ENCODE results near the gene SYCE3.
A peak's percentile ranks its signal among the peaks of the same experiment; 100 is the strongest.

Gene SYCE3

GRCh38 chr22:50604256-50605001, 41.7 kb upstream of the SYCE3 start:
- Mint-ChIP-seq H3K4me3 (no peak overlapping the region), H3K27ac (no peak overlapping the region), H3K4me1 (ENCODE audit: low read depth) (peaks cover 5% of the 10 kb centered on the region), H3K36me3 (ENCODE audit: low read depth) (peaks cover 1% of the 10 kb centered on the region), H3K9me3 (no peaks in the 10 kb centered on the region), H3K27me3 (ENCODE audit: low read depth) (peaks cover 38% of the 10 kb centered on the region)

- H3K4me1 Mint-ChIP-seq (ENCODE audit: low read depth) = peaks cover 5% of the 10 kb centered on the region
- H3K27me3 Mint-ChIP-seq (ENCODE audit: low read depth) = peaks cover 37% of the 10 kb centered on the region
- no peak overlapping the region for H3K4me3 Mint-ChIP-seq
- no peak overlapping the region for H3K27ac Mint-ChIP-seq
- peaks cover 1% of the 10 kb centered on the region for H3K36me3 Mint-ChIP-seq (ENCODE audit: low read depth)
- H3K9me3 Mint-ChIP-seq = no peaks in the 10 kb centered on the region
Observed at GRCh38 chr22:50603511-50604255, 41.0 kb upstream of the SYCE3 start.

GRCh38 chr22:50602338-50602700, 39.6 kb upstream of the SYCE3 start:
- peaks cover 1% of the 10 kb centered on the region for H3K36me3 Mint-ChIP-seq (ENCODE audit: low read depth)
- H3K27ac Mint-ChIP-seq = peak overlapping the region; percentile 23
- H3K27me3 Mint-ChIP-seq (ENCODE audit: low read depth) = peaks cover 44% of the 10 kb centered on the region
- no peaks in the 10 kb centered on the region for H3K9me3 Mint-ChIP-seq
- H3K4me3 Mint-ChIP-seq = peak overlapping the region; percentile 73
- peaks cover 5% of the 10 kb centered on the region for H3K4me1 Mint-ChIP-seq (ENCODE audit: low read depth)

GRCh38 chr22:50601669-50602337, 39.1 kb upstream of the SYCE3 start:
- H3K4me3 Mint-ChIP-seq = peak overlapping the region; percentile 73
- no peaks in the 10 kb centered on the region for H3K9me3 Mint-ChIP-seq
- H3K27ac Mint-ChIP-seq = peak overlapping the region; percentile 23
- H3K36me3 Mint-ChIP-seq (ENCODE audit: low read depth) = peaks cover 1% of the 10 kb centered on the region
- H3K27me3 Mint-ChIP-seq (ENCODE audit: low read depth) = peaks cover 48% of the 10 kb centered on the region
- peaks cover 5% of the 10 kb centered on the region for H3K4me1 Mint-ChIP-seq (ENCODE audit: low read depth)

- peaks cover 54% of the 10 kb centered on the region for H3K27me3 Mint-ChIP-seq (ENCODE audit: low read depth)
Observed at GRCh38 chr22:50600967-50601668, 38.4 kb upstream of the SYCE3 start.

GRCh38 chr22:50600538-50600937, 37.8 kb upstream of the SYCE3 start, which contains the start of gene MAPK8IP2:
TSS of gene MAPK8IP2 (plus strand) at chr22:50600793. CDS start at chr22:50600819, 26 bp downstream.
- Mint-ChIP-seq H3K36me3 (ENCODE audit: low read depth) (peaks cover 1% of the 10 kb centered on the region), H3K4me3 (peak within 1 kb of the TSS; percentile 73), H3K27me3 (ENCODE audit: low read depth) (peaks cover 54% of the 10 kb centered on the region), H3K9me3 (no peaks in the 10 kb centered on the region), H3K27ac (no peak within 1 kb of the TSS), H3K4me1 (ENCODE audit: low read depth) (peaks cover 5% of the 10 kb centered on the region)

More at GRCh38 chr22:50600967-50601668, 38.4 kb upstream of the SYCE3 start:
- H3K36me3 Mint-ChIP-seq (ENCODE audit: low read depth) = peaks cover 1% of the 10 kb centered on the region
- no peaks in the 10 kb centered on the region for H3K9me3 Mint-ChIP-seq
- peak overlapping the region; percentile 73 for H3K4me3 Mint-ChIP-seq
- H3K4me1 Mint-ChIP-seq (ENCODE audit: low read depth) = peaks cover 5% of the 10 kb centered on the region
- no peak overlapping the region for H3K27ac Mint-ChIP-seq

- Mint-ChIP-seq H3K9me3 (no peaks in the 10 kb centered on the region), H3K27me3 (ENCODE audit: low read depth) (peaks cover 51% of the 10 kb centered on the region), H3K4me1 (ENCODE audit: low read depth) (peaks cover 5% of the 10 kb centered on the region), H3K36me3 (ENCODE audit: low read depth) (peaks cover 1% of the 10 kb centered on the region), H3K4me3 (peak overlapping the region; percentile 44), H3K27ac (no peak overlapping the region)
Observed at GRCh38 chr22:50599816-50600455, 37.2 kb upstream of the SYCE3 start.

GRCh38 chr22:50597097-50597496, 34.4 kb upstream of the SYCE3 start:
- peaks cover 5% of the 10 kb centered on the region for H3K4me1 Mint-ChIP-seq (ENCODE audit: low read depth)
- no peak overlapping the region for H3K27ac Mint-ChIP-seq
- peaks cover 1% of the 10 kb centered on the region for H3K36me3 Mint-ChIP-seq (ENCODE audit: low read depth)
- no peaks in the 10 kb centered on the region for H3K9me3 Mint-ChIP-seq
- peaks cover 36% of the 10 kb centered on the region for H3K27me3 Mint-ChIP-seq (ENCODE audit: low read depth)
- no peak overlapping the region for H3K4me3 Mint-ChIP-seq

- peaks cover 3% of the 10 kb centered on the region for H3K4me1 Mint-ChIP-seq (ENCODE audit: low read depth)
- H3K27me3 Mint-ChIP-seq (ENCODE audit: low read depth) = peaks cover 39% of the 10 kb centered on the region
- H3K4me3 Mint-ChIP-seq = no peak overlapping the region
- H3K27ac Mint-ChIP-seq = no peak overlapping the region
- no peaks in the 10 kb centered on the region for H3K9me3 Mint-ChIP-seq
- H3K36me3 Mint-ChIP-seq (ENCODE audit: low read depth) = no peaks in the 10 kb centered on the region
Observed at GRCh38 chr22:50595189-50595588, 32.5 kb upstream of the SYCE3 start.

GRCh38 chr22:50587407-50587806, 24.7 kb upstream of the SYCE3 start:
- Mint-ChIP-seq H3K9me3 (no peaks in the 10 kb centered on the region), H3K27me3 (ENCODE audit: low read depth) (peaks cover 18% of the 10 kb centered on the region), H3K36me3 (ENCODE audit: low read depth) (no peaks in the 10 kb centered on the region), H3K27ac (no peak overlapping the region), H3K4me3 (no peak overlapping the region), H3K4me1 (ENCODE audit: low read depth) (peaks cover 5% of the 10 kb centered on the region)

GRCh38 chr22:50586416-50586815, 23.7 kb upstream of the SYCE3 start:
- no peak overlapping the region for H3K27ac Mint-ChIP-seq
- peaks cover 5% of the 10 kb centered on the region for H3K4me1 Mint-ChIP-seq (ENCODE audit: low read depth)
- no peaks in the 10 kb centered on the region for H3K9me3 Mint-ChIP-seq
- no peaks in the 10 kb centered on the region for H3K36me3 Mint-ChIP-seq (ENCODE audit: low read depth)
- H3K27me3 Mint-ChIP-seq (ENCODE audit: low read depth) = peaks cover 18% of the 10 kb centered on the region
- H3K4me3 Mint-ChIP-seq = no peak overlapping the region

- Mint-ChIP-seq H3K27me3 (ENCODE audit: low read depth) (peaks cover 13% of the 10 kb centered on the region), H3K4me1 (ENCODE audit: low read depth) (peaks cover 5% of the 10 kb centered on the region), H3K4me3 (no peak overlapping the region), H3K27ac (no peak overlapping the region), H3K9me3 (no peaks in the 10 kb centered on the region), H3K36me3 (ENCODE audit: low read depth) (no peaks in the 10 kb centered on the region)
Observed at GRCh38 chr22:50585781-50586180, 23.1 kb upstream of the SYCE3 start.

- Mint-ChIP-seq H3K9me3 (no peaks in the 10 kb centered on the region), H3K36me3 (ENCODE audit: low read depth) (peaks cover under 1% of the 10 kb centered on the region), H3K4me1 (ENCODE audit: low read depth) (peaks cover 9% of the 10 kb centered on the region), H3K27ac (no peak overlapping the region), H3K4me3 (no peak overlapping the region), H3K27me3 (ENCODE audit: low read depth) (peaks cover 7% of the 10 kb centered on the region)
Observed at GRCh38 chr22:50585238-50585637, 22.5 kb upstream of the SYCE3 start.
